Adipocyte (in vitro differentiated cells): Measurements from ENCODE around the gene CDK2AP2.

Source experiments
- DNase-seq: peaks from one replicate; pipeline ENCODE4 v3.0.0-alpha.2; 2015; ENCODE audit warnings: low read depth
- H3K27me3 ChIP-seq: replicated peaks from 2 replicates; pipeline ENCODE4 v1.7.0; 2013; ENCODE audit warnings: mild to moderate bottlenecking, low read length, moderate library complexity; ENCODE audit not compliant: control insufficient read depth, insufficient read depth
- H3K36me3 ChIP-seq: 2 replicates; pipeline ENCODE4 v1.7.0; 2013; ENCODE audit warnings: low read length, mild to moderate bottlenecking, moderate library complexity; ENCODE audit not compliant: control insufficient read depth, insufficient read depth, severe bottlenecking
- H3K4me1 ChIP-seq: 2 replicates; pipeline ENCODE4 v1.7.0; 2013; ENCODE audit warnings: mild to moderate bottlenecking, low read length, moderate library complexity; ENCODE audit not compliant: control insufficient read depth, insufficient read depth
- H3K4me3 ChIP-seq: 2 replicates; pipeline ENCODE4 v1.7.0; 2013; ENCODE audit warnings: mild to moderate bottlenecking, low read length, moderate library complexity
- H3K9ac ChIP-seq: 2 replicates; pipeline ENCODE4 v1.7.0; 2013; ENCODE audit warnings: mild to moderate bottlenecking, low read length, moderate library complexity
- H3K9me3 ChIP-seq: 2 replicates; pipeline ENCODE4 v1.7.0; 2013; ENCODE audit warnings: mild to moderate bottlenecking, low read length, moderate library complexity; ENCODE audit not compliant: control insufficient read depth

CDK2AP2 gene

DNA sequence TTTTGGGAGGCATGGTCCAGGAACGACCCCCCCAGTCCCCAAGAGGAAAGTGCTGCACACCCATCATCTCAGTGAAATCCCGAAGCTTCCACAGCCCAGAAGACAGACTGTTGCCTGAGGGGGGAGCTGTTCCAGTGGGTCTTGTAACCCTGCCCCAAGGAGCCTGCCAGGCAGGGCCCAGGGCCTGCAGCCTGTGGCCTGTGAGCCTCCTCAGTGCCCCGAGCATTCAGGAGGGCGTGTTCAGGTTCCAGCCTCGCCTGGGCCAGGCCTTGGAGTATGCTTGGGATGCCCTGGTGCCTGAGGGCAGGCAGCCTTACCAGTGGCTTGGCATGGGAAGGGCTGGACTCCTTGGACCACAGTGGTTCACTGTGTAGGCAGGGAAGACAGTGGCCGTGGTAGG lies 33.2 kb upstream of the CDK2AP2 start:
- Histone ChIP-seq H3K36me3 (no peaks in the 10 kb centered on the region), H3K9me3 (no peaks in the 10 kb centered on the region), H3K9ac (no peak overlapping the region), H3K4me3 (no peak overlapping the region), H3K4me1 (peaks cover 14% of the 10 kb centered on the region), H3K27me3 (peaks cover 8% of the 10 kb centered on the region)
- no peak for DNase-seq

DNA sequence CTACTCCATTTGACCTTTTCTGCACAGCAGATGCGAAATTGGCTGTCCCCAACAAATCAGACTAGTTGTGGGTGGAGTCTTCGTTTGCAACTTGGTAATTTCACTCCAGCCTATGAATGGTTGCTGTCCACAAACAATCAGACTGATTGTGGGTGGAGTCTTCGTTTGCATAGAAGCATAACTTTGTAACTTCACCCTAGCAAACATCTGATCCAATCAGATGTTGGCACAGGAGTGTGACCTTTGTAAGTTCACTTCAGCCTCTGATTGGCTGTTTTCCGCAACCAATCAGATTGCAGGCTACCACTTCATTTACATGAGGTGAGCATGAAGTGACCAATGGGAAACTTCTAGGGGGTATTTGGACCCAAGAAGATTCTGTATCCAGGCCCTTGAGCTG lies 31.6 kb upstream of the CDK2AP2 start:
- no peak overlapping the region for H3K4me3 ChIP-seq
- H3K4me1 ChIP-seq = peaks cover 7% of the 10 kb centered on the region
- H3K9me3 ChIP-seq = peaks cover 7% of the 10 kb centered on the region
- H3K36me3 ChIP-seq = no peaks in the 10 kb centered on the region
- DNase-seq = no peak
- no peak overlapping the region for H3K9ac ChIP-seq
- peaks cover 6% of the 10 kb centered on the region for H3K27me3 ChIP-seq

DNA sequence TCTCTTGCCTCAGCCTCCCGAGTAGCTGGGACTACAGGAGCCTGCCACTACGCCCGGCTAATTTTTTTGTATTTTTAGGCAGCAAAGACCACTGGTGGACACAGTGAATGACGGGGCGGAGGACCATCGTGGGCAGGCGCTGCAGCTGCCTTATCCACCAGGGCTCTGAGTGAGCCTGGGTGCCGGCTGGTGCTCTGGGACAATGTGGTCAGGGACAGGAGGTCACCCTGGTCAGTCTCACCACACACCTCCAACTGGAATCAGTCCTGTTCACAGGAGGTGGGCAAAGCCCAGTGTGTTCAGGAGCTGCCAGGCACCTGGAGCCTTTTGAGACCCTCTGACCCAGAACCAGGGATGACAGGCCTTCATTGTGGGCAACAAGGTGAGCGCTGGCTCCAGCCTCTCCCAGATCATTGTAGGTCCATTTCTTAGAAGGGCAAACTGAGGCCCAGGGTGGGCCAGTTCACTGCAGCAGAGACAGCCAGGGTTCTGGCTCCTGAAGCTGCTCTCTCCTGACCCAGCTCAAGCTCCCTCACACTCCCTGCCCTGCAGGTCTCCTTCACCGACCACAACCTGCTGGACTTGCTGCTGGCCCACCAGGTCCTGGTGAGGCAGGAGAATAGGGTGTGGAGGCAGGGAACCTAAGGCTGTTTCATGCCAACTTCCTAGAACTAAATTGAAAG lies 31.0 kb upstream of the CDK2AP2 start:
- H3K36me3 ChIP-seq = no peaks in the 10 kb centered on the region
- peaks cover 7% of the 10 kb centered on the region for H3K4me1 ChIP-seq
- H3K27me3 ChIP-seq = peaks cover 6% of the 10 kb centered on the region

DNA sequence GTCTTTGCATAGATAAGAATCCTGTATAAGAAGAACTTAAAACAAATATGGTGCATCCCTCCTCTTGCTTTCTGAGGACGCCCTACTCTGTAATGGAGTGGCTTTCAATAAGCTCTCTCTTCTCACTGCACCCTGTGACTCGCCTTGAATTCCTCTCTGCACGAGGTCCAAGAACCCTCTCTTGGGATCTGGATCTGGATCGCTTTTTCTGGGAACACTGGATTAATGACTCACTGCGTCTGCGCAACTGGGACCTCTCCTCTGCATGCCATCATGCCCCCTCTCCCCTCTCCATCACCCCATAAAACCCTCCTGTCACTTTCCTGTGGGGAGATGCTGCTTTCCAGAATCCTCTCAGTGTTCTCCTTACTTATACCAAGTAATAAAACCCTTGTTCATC lies 30.3 kb upstream of the CDK2AP2 start:
- H3K9me3 ChIP-seq = peaks cover 20% of the 10 kb centered on the region
- no peaks in the 10 kb centered on the region for H3K36me3 ChIP-seq
- peaks cover under 1% of the 10 kb centered on the region for H3K27me3 ChIP-seq
- H3K4me1 ChIP-seq = peaks cover 7% of the 10 kb centered on the region
- H3K4me3 ChIP-seq = no peak overlapping the region
- no peak overlapping the region for H3K9ac ChIP-seq
- no peak for DNase-seq

More for the DNA sequence above, 31.0 kb upstream of the CDK2AP2 start:
- Histone ChIP-seq H3K4me3 (no peak overlapping the region), H3K9ac (no peak overlapping the region), H3K9me3 (peaks cover 13% of the 10 kb centered on the region)
- no peak for DNase-seq

DNA sequence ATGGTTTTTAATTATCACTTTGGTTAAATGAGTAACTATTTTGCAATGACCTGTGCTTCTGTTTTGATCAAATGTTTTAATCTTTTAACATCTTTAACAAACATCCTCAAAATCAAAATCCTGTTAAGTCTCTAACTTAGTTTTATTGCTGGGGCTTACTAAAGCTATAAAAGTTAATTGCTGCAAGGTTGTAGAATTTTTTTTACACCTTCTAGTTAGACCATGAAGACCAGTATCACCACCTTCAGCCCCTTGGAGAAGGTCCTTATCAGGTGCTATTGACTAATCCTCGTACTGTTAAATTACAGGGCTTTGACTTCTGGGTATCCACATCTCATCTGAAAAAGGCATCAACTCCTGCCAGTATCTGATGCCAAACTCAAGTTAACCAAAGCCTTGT lies 27.6 kb upstream of the CDK2AP2 start:
- H3K36me3 ChIP-seq = no peaks in the 10 kb centered on the region
- H3K27me3 ChIP-seq = no peaks in the 10 kb centered on the region
- no peak overlapping the region for H3K4me3 ChIP-seq
- DNase-seq = no peak
- no peak overlapping the region for H3K9ac ChIP-seq
- peaks cover 28% of the 10 kb centered on the region for H3K9me3 ChIP-seq
- H3K4me1 ChIP-seq = peaks cover 7% of the 10 kb centered on the region

DNA sequence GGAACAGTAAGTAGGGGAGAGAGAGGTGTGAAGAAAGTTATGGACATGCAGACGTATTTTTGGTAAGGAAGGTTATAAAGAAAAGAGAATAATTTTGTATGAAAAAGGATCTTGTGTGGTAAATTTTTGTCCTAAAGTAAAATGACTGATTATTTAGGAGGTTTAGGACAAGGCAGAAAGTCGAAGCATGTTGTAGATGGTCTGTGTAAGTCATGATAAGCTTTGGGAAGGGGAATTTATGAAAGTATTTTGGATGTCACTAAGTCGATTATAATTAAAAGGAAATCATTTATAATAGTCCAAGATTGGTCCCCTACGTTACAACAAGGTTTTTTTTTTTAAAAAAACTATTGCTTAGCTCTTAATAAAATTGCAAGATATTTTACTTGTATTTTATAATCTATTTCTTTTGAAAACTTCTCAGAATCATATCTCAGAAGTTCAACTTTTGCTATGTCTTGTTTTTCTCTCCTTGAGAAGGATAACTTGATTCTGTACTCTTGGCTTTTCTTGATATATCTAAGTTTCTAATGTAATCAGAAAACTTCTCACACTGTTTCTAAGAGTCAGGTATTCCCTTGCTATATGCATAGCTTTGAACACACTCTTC lies 26.2 kb upstream of the CDK2AP2 start:
- Histone ChIP-seq H3K9me3 (peaks cover 28% of the 10 kb centered on the region), H3K27me3 (no peaks in the 10 kb centered on the region), H3K9ac (no peak overlapping the region), H3K36me3 (no peaks in the 10 kb centered on the region), H3K4me1 (peaks cover 7% of the 10 kb centered on the region), H3K4me3 (no peak overlapping the region)
- no peak for DNase-seq

DNA sequence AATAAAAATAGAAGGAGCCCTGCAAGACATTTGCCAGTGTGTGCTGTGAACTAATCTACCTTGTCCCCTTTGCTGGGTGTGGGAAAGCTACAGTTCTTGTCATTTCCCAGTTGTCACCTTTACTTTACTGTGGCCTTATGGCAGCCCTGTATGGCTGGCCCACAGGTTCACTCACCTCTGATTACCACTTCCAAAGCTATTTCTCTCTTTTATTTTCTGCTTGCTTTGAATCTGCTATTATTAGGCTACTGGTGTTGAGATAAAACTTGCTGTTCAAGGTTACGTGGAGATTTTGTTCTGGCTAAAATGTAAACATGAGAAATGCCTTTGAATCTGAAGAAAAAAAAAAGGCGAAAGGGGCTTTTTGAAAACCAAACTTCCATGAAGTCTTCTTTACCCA lies 24.9 kb upstream of the CDK2AP2 start:
- Histone ChIP-seq H3K27me3 (peaks cover 2% of the 10 kb centered on the region), H3K9ac (no peak overlapping the region), H3K4me1 (peaks cover under 1% of the 10 kb centered on the region), H3K4me3 (no peak overlapping the region), H3K9me3 (peaks cover 28% of the 10 kb centered on the region), H3K36me3 (no peaks in the 10 kb centered on the region)
- no peak for DNase-seq

DNA sequence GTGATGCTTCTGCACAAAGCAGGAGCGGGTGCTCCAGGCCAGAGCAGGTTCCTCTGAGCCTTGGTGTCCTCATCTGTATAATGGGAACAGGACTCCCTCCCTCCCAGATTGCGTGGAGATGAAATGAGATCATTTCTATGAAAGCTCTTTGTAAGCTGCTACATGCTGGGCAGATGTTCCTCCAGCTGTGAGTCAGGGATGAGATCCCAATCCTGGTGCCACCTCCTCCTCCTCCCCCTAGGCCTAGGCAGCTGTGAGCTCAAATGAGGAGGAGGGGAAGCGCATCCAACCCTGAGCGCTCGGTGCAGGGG lies 22.3 kb upstream of the CDK2AP2 start:
- Histone ChIP-seq H3K36me3 (no peaks in the 10 kb centered on the region), H3K4me1 (no peaks in the 10 kb centered on the region), H3K4me3 (no peak overlapping the region), H3K9ac (no peak overlapping the region), H3K27me3 (peaks cover 18% of the 10 kb centered on the region), H3K9me3 (peaks cover 26% of the 10 kb centered on the region)
- DNase-seq = no peak

DNA sequence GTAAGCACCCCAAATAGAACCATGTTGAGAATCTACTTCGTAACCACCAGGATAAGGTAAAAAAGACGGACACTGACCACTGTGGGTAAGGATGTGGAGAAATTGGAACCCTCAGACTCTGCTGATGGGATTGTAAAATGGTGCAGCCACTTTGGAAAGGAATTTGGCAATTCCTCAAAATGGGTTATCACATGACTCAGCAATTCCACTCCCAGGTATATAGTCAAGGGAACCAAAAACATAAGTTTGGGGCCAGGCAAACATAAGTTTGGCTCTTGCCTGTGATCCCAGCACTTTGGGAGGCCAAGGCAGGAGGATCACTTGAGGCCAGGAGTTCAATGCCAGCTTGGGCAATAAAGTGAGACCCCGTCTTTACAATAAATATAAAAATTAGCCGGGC lies 20.4 kb upstream of the CDK2AP2 start:
- H3K9ac ChIP-seq = no peak overlapping the region
- no peak for DNase-seq
- peaks cover 31% of the 10 kb centered on the region for H3K27me3 ChIP-seq
- H3K9me3 ChIP-seq = peaks cover 12% of the 10 kb centered on the region
- H3K4me3 ChIP-seq = no peak overlapping the region
- H3K36me3 ChIP-seq = no peaks in the 10 kb centered on the region
- H3K4me1 ChIP-seq = no peaks in the 10 kb centered on the region

DNA sequence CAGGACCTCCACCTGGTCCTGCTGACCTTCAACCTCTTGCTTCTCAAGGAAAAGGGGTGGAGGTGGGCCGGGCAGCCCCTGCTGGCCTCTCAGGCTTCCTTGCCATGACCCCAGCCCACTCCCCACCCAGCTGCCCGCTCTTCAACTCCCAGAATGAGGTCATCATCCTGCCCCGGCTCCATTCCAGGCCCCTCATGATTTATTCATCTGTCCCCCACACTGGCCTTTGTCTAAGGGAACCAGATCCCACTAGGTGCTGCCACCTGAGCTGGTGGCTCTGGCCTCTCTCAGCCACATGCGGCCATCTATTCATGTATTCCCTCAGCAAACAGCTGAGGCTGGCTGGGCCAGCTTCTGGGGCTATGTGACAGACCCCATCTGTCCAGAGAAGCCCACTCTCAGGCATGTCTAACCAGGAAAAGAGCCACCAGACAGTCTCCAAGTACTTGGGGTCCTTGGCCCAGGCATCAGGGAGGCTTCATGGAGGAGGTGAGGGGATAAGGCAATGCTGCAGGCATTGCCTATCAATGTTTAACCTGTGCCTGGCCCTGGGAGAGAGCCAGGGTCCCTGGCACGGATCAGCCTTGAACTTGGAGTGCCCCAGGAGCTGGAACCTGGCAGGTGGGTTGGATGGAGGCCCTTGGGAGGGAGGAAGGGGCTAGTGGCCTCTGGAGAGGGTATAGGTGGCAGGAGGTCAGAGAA lies 17.5 kb upstream of the CDK2AP2 start:
- Histone ChIP-seq H3K9me3 (peaks cover 3% of the 10 kb centered on the region), H3K9ac (no peak overlapping the region), H3K4me1 (no peaks in the 10 kb centered on the region), H3K36me3 (no peaks in the 10 kb centered on the region), H3K27me3 (peaks cover 40% of the 10 kb centered on the region), H3K4me3 (no peak overlapping the region)
- no peak for DNase-seq

DNA sequence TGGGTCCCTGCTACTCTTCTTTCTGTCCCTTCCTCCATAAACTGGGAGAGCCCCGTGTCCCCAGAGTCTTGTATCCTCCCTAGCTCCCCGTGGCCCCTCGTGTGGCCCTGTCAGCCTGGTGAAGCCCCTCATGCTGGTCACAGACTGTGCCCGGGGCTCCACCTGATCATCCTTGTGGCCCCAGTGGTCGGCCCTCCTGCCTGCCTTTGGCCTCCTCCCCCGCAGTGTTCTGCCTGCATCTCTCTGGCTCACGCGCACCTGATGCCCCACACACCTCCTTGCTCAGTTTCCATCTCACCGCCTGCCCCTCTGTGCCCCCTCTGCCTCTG lies 16.5 kb upstream of the CDK2AP2 start:
- H3K27me3 ChIP-seq = peaks cover 40% of the 10 kb centered on the region
- no peak overlapping the region for H3K4me3 ChIP-seq
- peaks cover 3% of the 10 kb centered on the region for H3K9me3 ChIP-seq
- no peaks in the 10 kb centered on the region for H3K36me3 ChIP-seq
- H3K4me1 ChIP-seq = no peaks in the 10 kb centered on the region
- no peak for DNase-seq
- no peak overlapping the region for H3K9ac ChIP-seq
